Right atrium auricular region (tissue), 2 donors: ENCODE results near the gene MYO5B. TPM values are rescaled to one million over a fixed set of nuclear protein-coding genes. Genes with fewer than 3 reads are reported as not detected.

Experiments used
- DNase-seq: peaks from one replicate; pipeline ENCODE4 v3.0.0-alpha.2; 2019; ENCODE audit warnings: low spot score
- H3K27ac ChIP-seq, 2 donors: fragments of 200-600 bp; sonication (generic); 1 replicate in 1 of 2; 2 replicates in 1 of 2; pipeline ENCODE4 v1.5.1; 2016 to 2019
- H3K27me3 ChIP-seq, 2 donors: fragments of 200-600 bp; sonication (generic); one replicate each; pipeline versions ENCODE4 v1.5.1 to v1.6.0; 2017 to 2019
- H3K36me3 ChIP-seq: fragments of 200-600 bp; sonication (generic); one replicate; pipeline ENCODE4 v1.5.1; 2016
- H3K4me1 ChIP-seq, 2 donors: fragments of 200-600 bp; sonication (generic); one replicate each; pipeline versions ENCODE4 v1.5.1 to v1.6.0; 2017 to 2019
- H3K4me3 ChIP-seq, 2 donors: fragments of 200-600 bp; sonication (generic); 1 replicate in 1 of 2; 2 replicates in 1 of 2; pipeline ENCODE4 v1.5.1; 2017 to 2019; ENCODE audit warnings: mild to moderate bottlenecking in 1 of 2, moderate library complexity in 1 of 2
- H3K9me3 ChIP-seq, 2 donors: fragments of 200-600 bp; sonication (generic); one replicate each; pipeline ENCODE4 v1.5.1; 2019
- CTCF ChIP-seq, 2 donors: fragments of 200-600 bp; sonication (generic); IDR thresholded peaks; one replicate each; pipeline ENCODE4 v1.5.1; 2019; ENCODE audit warnings: antibody characterized with exemption in 2 of 2
- total RNA-seq, 2 donors: library from RNA; depleted of rRNA; stranded (reverse); fragments of >200 nt; gene quantifications; one replicate each; pipeline ENCODE4 v1.1.0, GENCODE V29; 2016

Gene MYO5B
- total RNA-seq, 2 donors from 2014 or later = 7.7 to 10.2 TPM

GRCh38 chr18:49970319-49970718, 224.6 kb downstream of the MYO5B start:
- TF ChIP-seq CTCF (IDR thresholded peaks at IDR 0.05) = no peak
- Histone ChIP-seq H3K9me3 (no peaks in the 10 kb centered on the region), H3K27me3 (no peaks in the 10 kb centered on the region), H3K4me3 (no peak overlapping the region), H3K36me3 (no peaks in the 10 kb centered on the region), H3K4me1 (no peaks in the 10 kb centered on the region), H3K27ac (no peak overlapping the region)
- DNase-seq = no peak

- DNase-seq = no peak
- Histone ChIP-seq H3K4me1 (no peaks in the 10 kb centered on the region), H3K27me3 (no peaks in the 10 kb centered on the region), H3K9me3 (no peaks in the 10 kb centered on the region), H3K27ac (no peak overlapping the region), H3K36me3 (no peaks in the 10 kb centered on the region), H3K4me3 (no peak overlapping the region)
- no peak for TF ChIP-seq CTCF (IDR thresholded peaks at IDR 0.05)
Observed at GRCh38 chr18:49968644-49969309, 226.2 kb downstream of the MYO5B start.

- Histone ChIP-seq H3K36me3 (no peaks in the 10 kb centered on the region), H3K4me3 (no peak overlapping the region), H3K27ac (no peak overlapping the region), H3K4me1 (no peaks in the 10 kb centered on the region), H3K27me3 (no peaks in the 10 kb centered on the region), H3K9me3 (no peaks in the 10 kb centered on the region)
- DNase-seq = no peak
- TF ChIP-seq CTCF (IDR thresholded peaks at IDR 0.05) = no peak
Observed at GRCh38 chr18:49967636-49968313, 227.2 kb downstream of the MYO5B start.

GRCh38 chr18:49967171-49967570, 227.8 kb downstream of the MYO5B start:
- Histone ChIP-seq H3K4me3 (no peak overlapping the region), H3K4me1 (no peaks in the 10 kb centered on the region), H3K36me3 (no peaks in the 10 kb centered on the region), H3K27me3 (no peaks in the 10 kb centered on the region), H3K27ac (no peak overlapping the region), H3K9me3 (no peaks in the 10 kb centered on the region)
- no peak for DNase-seq
- no peak for TF ChIP-seq CTCF (IDR thresholded peaks at IDR 0.05)

GRCh38 chr18:49966090-49966489, 228.9 kb downstream of the MYO5B start:
- Histone ChIP-seq H3K27me3 (no peaks in the 10 kb centered on the region), H3K4me3 (no peak overlapping the region), H3K36me3 (no peaks in the 10 kb centered on the region), H3K27ac (no peak overlapping the region), H3K4me1 (no peaks in the 10 kb centered on the region), H3K9me3 (no peaks in the 10 kb centered on the region)
- DNase-seq = no peak
- TF ChIP-seq CTCF (IDR thresholded peaks at IDR 0.05) = no peak
